Psoas muscle (tissue), 8 donors: ENCODE measurements around the gene POR. TPM values are rescaled to one million over a fixed set of nuclear protein-coding genes. Genes with fewer than 3 reads are reported as not detected.

Source experiments
- ATAC-seq, 4 donors: fragments of 200-7000 bp; cut with Tn5 transposase; one replicate each; pipeline ENCODE4 v1.9.1; 2020; ENCODE audit warnings: moderate library complexity in 3 of 4, mild to moderate bottlenecking in 2 of 4
- DNase-seq, 2 donors: peaks; one replicate each; pipeline ENCODE4 v3.0.0-alpha.2; 2020
- H3K27ac ChIP-seq: fragments of 200-600 bp; one replicate; pipeline ENCODE4 v1.8.0; 2022
- H3K27me3 ChIP-seq, 3 donors: fragments of 200-600 bp in 1 of 3; one replicate each; pipeline versions ENCODE4 v1.6.1 to v1.8.0; 2013 to 2022; ENCODE audit warnings: low read length in 2 of 3, mild to moderate bottlenecking in 2 of 3, moderate library complexity in 1 of 3; ENCODE audit not compliant: insufficient read depth in 3 of 3
- H3K36me3 ChIP-seq, 2 donors: fragments of 200-600 bp in 1 of 2; one replicate each; pipeline versions ENCODE4 v1.6.1 to v1.8.0; 2013 to 2022; ENCODE audit warnings: low read depth in 1 of 2, mild to moderate bottlenecking in 1 of 2, moderate library complexity in 1 of 2; ENCODE audit not compliant: insufficient read depth in 1 of 2
- H3K4me1 ChIP-seq: fragments of 200-600 bp; one replicate; pipeline ENCODE4 v1.8.0; 2022
- H3K4me3 ChIP-seq: fragments of 200-600 bp; one replicate; pipeline ENCODE4 v1.8.0; 2022; ENCODE audit warnings: mild to moderate bottlenecking
- H3K9me3 ChIP-seq: fragments of 200-600 bp; one replicate; pipeline ENCODE4 v1.8.0; 2022
- CTCF ChIP-seq: fragments of 200-600 bp; IDR thresholded peaks from one replicate; pipeline ENCODE4 v1.8.0; 2022; ENCODE audit warnings: antibody characterized with exemption
- WGBS, 3 donors: extraction: QIAGEN DNeasy Blood & Tissue Kit; methylation state at CpG; one replicate each; pipeline versions ENCODE4 v1.1.6 to v1.1.7; 2013; 5-methylcytosine and 5-hydroxymethylcytosine counted together
- intact Hi-C, 2 donors: fragments of 100-400 bp; cut with DNase I; formaldehyde crosslinking; loops; one replicate each; pipeline versions ENCODE4 v1.11.0 to v1.14.2; 2022
- long read RNA-seq, 2 donors: library from polyadenylated mRNA; unstranded; transcript quantifications; one replicate each; pipeline ENCODE4 v2.0.0, GENCODE V29; 2021
- polyA plus RNA-seq, 3 donors: library from polyadenylated mRNA; stranded (reverse); fragments of 200-250 nt; gene quantifications; one replicate each; pipeline ENCODE4 v1.2.3, GENCODE V29; 2013
- total RNA-seq, 4 donors: library from RNA; stranded (reverse); fragmentation: NEBNext Ultra II Directional in 2 of 4; extraction: Animal tissue kit (Norgen Biotek cat#: 25700) in 2 of 4; gene quantifications; one replicate each; pipeline versions ENCODE4 v1.2.1 to v1.2.4, GENCODE V29; 2021 to 2023
- donor health status: healthy with polysubstance abuse.
- donor health status: DM: no; HTN: no; CAD: no; lungs with moderate emphysema.
- donor health status: Bipolar disorder and iron deficiency.
- donor health status: healthy.
- donor health status: DM: yes; HTN: yes; CAD: no.
- donor health status: DM: no; HTN: no; CAD: no.
- donor health status: DM: no; HTN: no; CAD: no.
- donor health status: DM: yes; HTN: yes; CAD: no.

POR gene
- total RNA-seq (100 to 1,000 TPM in 2 of 4 donors, 10 to 100 TPM in 2; 48.8 to 206 (median 117) TPM), polyA plus RNA-seq (100 to 1,000 TPM in 2 of 3 donors, 10 to 100 TPM in 1; 81.4 to 288 (median 138) TPM)
- long read RNA-seq, donor 1, transcript POR-218 (16 exons, 2,522 nt), result major isoform, 7 of 24 reads
- long read RNA-seq, donor 1, partial matches to known transcripts, result 13 of 24 reads
- long read RNA-seq, donor 1, other reads (novel, unspliced or antisense), result 3 of 24 reads
- long read RNA-seq, donor 2, transcript POR-218 (16 exons, 2,522 nt), result major isoform, 44 of 187 reads
- long read RNA-seq, donor 2, partial matches to known transcripts, result 108 of 187 reads
- long read RNA-seq, donor 2, other reads (novel, unspliced or antisense), result 29 of 187 reads

GRCh38 chr7:75914655-75915415 is at the start of gene POR:
POR (plus strand) TSS chr7:75915155; CDS start chr7:75954002, 38,847 bp downstream.
- H3K9me3 ChIP-seq, result no peaks in the 10 kb centered on the region
- H3K27me3 ChIP-seq, result no peaks in the 10 kb centered on the region
- H3K4me1 ChIP-seq, result peaks cover 29% of the 10 kb centered on the region
- peak within 1 kb of the TSS; percentile 83 for H3K27ac ChIP-seq
- peak within 1 kb of the TSS; percentile 98 for H3K4me3 ChIP-seq
- intact Hi-C loops, result loop anchor here (1.0 to 5.0 kb wide), 3 partner anchors 38 to 79 kb away; partner anchors contain the start of genes RHBDD2 (in 1 of the 2) and TMEM120A (in 1 of the 2)
- no peaks in the 10 kb centered on the region for H3K36me3 ChIP-seq
- ATAC-seq (peak; percentile 97 to 100 (median 98)), DNase-seq (peak; percentile 96 to 97)
- WGBS, 3 donors, result 0 to 1% (median 0%) methylated on average over 47 to 82 of the region's 82 CpGs
- TF ChIP-seq CTCF, result peak; percentile 19

- H3K27me3 ChIP-seq, result no peaks in the 10 kb centered on the region
- peaks cover 7% of the 10 kb centered on the region for H3K4me1 ChIP-seq
- TF ChIP-seq CTCF, result no peak
- ATAC-seq (peak; percentile 9 to 61 (median 42)), DNase-seq (no peak)
- no peak overlapping the region for H3K27ac ChIP-seq
- intact Hi-C loops, result loop anchor here in 1 of 2 donors (2.0 kb wide), 1 partner anchor 155 kb away; no protein-coding TSS in a partner anchor
- H3K9me3 ChIP-seq, result no peaks in the 10 kb centered on the region
- H3K4me3 ChIP-seq, result no peak overlapping the region
- no peaks in the 10 kb centered on the region for H3K36me3 ChIP-seq
- WGBS, 3 donors, result 36 to 55% (median 38%) methylated on average over 5 of the region's 5 CpGs
Measured at GRCh38 chr7:75866114-75866488, 48.9 kb upstream of the POR start.

GRCh38 chr7:75866489-75867389 is 48.2 kb upstream of the POR start:
- peaks cover 7% of the 10 kb centered on the region for H3K4me1 ChIP-seq
- DNase-seq (peak in 1 of 2 donors; percentile 68), ATAC-seq (peak; percentile 83 to 97 (median 93))
- WGBS, 3 donors, result 34 to 46% (median 37%) methylated on average over 15 to 19 of the region's 19 CpGs
- H3K36me3 ChIP-seq, result no peaks in the 10 kb centered on the region
- no peak overlapping the region for H3K4me3 ChIP-seq
- no peak overlapping the region for H3K27ac ChIP-seq
- H3K27me3 ChIP-seq, result no peaks in the 10 kb centered on the region
- peak; percentile 84 for TF ChIP-seq CTCF
- intact Hi-C loops, result loop anchor here (1.0 to 2.0 kb wide), 2 partner anchors 154 kb away; no protein-coding TSS in a partner anchor
- H3K9me3 ChIP-seq, result no peaks in the 10 kb centered on the region

- Histone ChIP-seq H3K4me1 (peaks cover 7% of the 10 kb centered on the region), H3K27me3 (no peaks in the 10 kb centered on the region), H3K36me3 (no peaks in the 10 kb centered on the region), H3K27ac (no peak overlapping the region), H3K4me3 (no peak overlapping the region), H3K9me3 (no peaks in the 10 kb centered on the region)
- intact Hi-C loops, result loop anchor here (1.0 to 2.0 kb wide), 2 partner anchors 153 kb away; no protein-coding TSS in a partner anchor
- DNase-seq, result no peak
- 80 to 85% (median 84%) methylated on average over 4 of the region's 4 CpGs for WGBS, 3 donors
- TF ChIP-seq CTCF, result no peak
- no peak for ATAC-seq
Measured at GRCh38 chr7:75867390-75867717, 47.6 kb upstream of the POR start.
